ENCODE measurements around the gene ADARB1.

GRCh38 chr21:45207839-45208626 is 133.7 kb downstream of the ADARB1 start:
- no peak for TF ChIP-seq CTCF (conservative IDR thresholded peaks at IDR 0.05)
- TF ChIP-seq EZH2 (IDR thresholded peaks at IDR 0.05; ENCODE audit: low read depth): no peak
